ENCODE data around the gene UNC80. TPM values are rescaled to one million over a fixed set of nuclear protein-coding genes. Genes with fewer than 3 reads are reported as not detected.

UNC80 gene
- total RNA-seq, 3 donors from 2014 or later (not counting 1 experiment from before 2014, with no cell fraction given), result not detected

- DNase-seq, result no peak
Observed at GRCh38 chr2:209984291-209984690, 212.7 kb downstream of the UNC80 start.

GRCh38 chr2:209985874-209986273 lies 214.2 kb downstream of the UNC80 start:
- intact Hi-C loops (cut with micrococcal nuclease), result no loop called here
- Histone ChIP-seq H3K27me3 (ENCODE audit: control insufficient read depth, insufficient read depth, low read length) (no peaks in the 10 kb centered on the region), H3K27ac (ENCODE audit: low read length) (no peak overlapping the region), H3K36me3 (ENCODE audit: control insufficient read depth, insufficient read depth, low read length) (no peaks in the 10 kb centered on the region), H3K9me3 (ENCODE audit: control insufficient read depth, insufficient read depth, low read length) (no peaks in the 10 kb centered on the region), H3K4me3 (ENCODE audit: low read length) (no peak overlapping the region), H3K4me1 (ENCODE audit: control insufficient read depth, insufficient read depth, low read length) (no peaks in the 10 kb centered on the region)
- H3K9me3 Mint-ChIP-seq, result no peaks in the 10 kb centered on the region
- no peaks in the 10 kb centered on the region for H3K36me3 Mint-ChIP-seq
- no peaks in the 10 kb centered on the region for H3K4me1 Mint-ChIP-seq
- TF ChIP-seq CTCF (IDR thresholded peaks at IDR 0.05), result no peak
- H3K27me3 Mint-ChIP-seq (ENCODE audit: low read depth in 2 of 2), result peaks cover 0 to 8% of the 10 kb centered on the region in 2 donors
- H3K4me3 Mint-ChIP-seq, result no peak overlapping the region
- no peak for DNase-seq
- no peak overlapping the region for H3K27ac Mint-ChIP-seq
- 42% methylated on average over 1 of the region's 3 CpGs for WGBS (ENCODE audit: insufficient coverage)
- no peak for ATAC-seq

More at GRCh38 chr2:209984291-209984690, 212.7 kb downstream of the UNC80 start:
- Mint-ChIP-seq H3K36me3 (no peaks in the 10 kb centered on the region), H3K4me1 (no peaks in the 10 kb centered on the region), H3K9me3 (no peaks in the 10 kb centered on the region), H3K27ac (no peak overlapping the region), H3K27me3 (ENCODE audit: low read depth in 2 of 2) (peaks cover 0 to 4% of the 10 kb centered on the region in 2 donors), H3K4me3 (no peak overlapping the region)
- H3K27ac ChIP-seq (ENCODE audit: low read length), result no peak overlapping the region
- no peaks in the 10 kb centered on the region for H3K36me3 ChIP-seq (ENCODE audit: control insufficient read depth, insufficient read depth, low read length)
- H3K9me3 ChIP-seq (ENCODE audit: control insufficient read depth, insufficient read depth, low read length), result no peaks in the 10 kb centered on the region
- H3K27me3 ChIP-seq (ENCODE audit: control insufficient read depth, insufficient read depth, low read length), result no peaks in the 10 kb centered on the region
- ATAC-seq, result no peak
- 78% methylated on average over 2 of the region's 2 CpGs for WGBS (ENCODE audit: insufficient coverage)
- intact Hi-C loops (cut with micrococcal nuclease), result no loop called here
- no peak for TF ChIP-seq CTCF (IDR thresholded peaks at IDR 0.05)
- no peak overlapping the region for H3K4me3 ChIP-seq (ENCODE audit: low read length)
- no peaks in the 10 kb centered on the region for H3K4me1 ChIP-seq (ENCODE audit: control insufficient read depth, insufficient read depth, low read length)

- no peak for TF ChIP-seq CTCF (IDR thresholded peaks at IDR 0.05)
- Histone ChIP-seq H3K4me3 (ENCODE audit: low read length) (no peak overlapping the region), H3K9me3 (ENCODE audit: control insufficient read depth, insufficient read depth, low read length) (no peaks in the 10 kb centered on the region), H3K27ac (ENCODE audit: low read length) (no peak overlapping the region), H3K36me3 (ENCODE audit: control insufficient read depth, insufficient read depth, low read length) (no peaks in the 10 kb centered on the region), H3K27me3 (ENCODE audit: control insufficient read depth, insufficient read depth, low read length) (no peaks in the 10 kb centered on the region), H3K4me1 (ENCODE audit: control insufficient read depth, insufficient read depth, low read length) (no peaks in the 10 kb centered on the region)
- WGBS (ENCODE audit: insufficient coverage), result 89% methylated on average over 2 of the region's 2 CpGs
- intact Hi-C loops (cut with micrococcal nuclease), result no loop called here
- H3K4me3 Mint-ChIP-seq, result no peak overlapping the region
- DNase-seq, result no peak
- peaks cover 0 to 8% of the 10 kb centered on the region in 2 donors for H3K27me3 Mint-ChIP-seq (ENCODE audit: low read depth in 2 of 2)
- no peaks in the 10 kb centered on the region for H3K9me3 Mint-ChIP-seq
- ATAC-seq, result no peak
- H3K4me1 Mint-ChIP-seq, result no peaks in the 10 kb centered on the region
- no peaks in the 10 kb centered on the region for H3K36me3 Mint-ChIP-seq
- H3K27ac Mint-ChIP-seq, result no peak overlapping the region
Observed at GRCh38 chr2:209986415-209986814, 214.8 kb downstream of the UNC80 start.

- no peak for TF ChIP-seq CTCF (IDR thresholded peaks at IDR 0.05)
- Mint-ChIP-seq H3K36me3 (no peaks in the 10 kb centered on the region), H3K27me3 (ENCODE audit: low read depth in 2 of 2) (peaks cover 0 to 8% of the 10 kb centered on the region in 2 donors), H3K4me1 (no peaks in the 10 kb centered on the region), H3K4me3 (no peak overlapping the region), H3K9me3 (no peaks in the 10 kb centered on the region), H3K27ac (no peak overlapping the region)
- 26% methylated on average over 4 of the region's 4 CpGs for WGBS (ENCODE audit: insufficient coverage)
- Histone ChIP-seq H3K4me3 (ENCODE audit: low read length) (no peak overlapping the region), H3K36me3 (ENCODE audit: control insufficient read depth, insufficient read depth, low read length) (no peaks in the 10 kb centered on the region), H3K27ac (ENCODE audit: low read length) (no peak overlapping the region), H3K27me3 (ENCODE audit: control insufficient read depth, insufficient read depth, low read length) (no peaks in the 10 kb centered on the region), H3K9me3 (ENCODE audit: control insufficient read depth, insufficient read depth, low read length) (no peaks in the 10 kb centered on the region), H3K4me1 (ENCODE audit: control insufficient read depth, insufficient read depth, low read length) (no peaks in the 10 kb centered on the region)
- intact Hi-C loops (cut with micrococcal nuclease), result no loop called here
- DNase-seq (no peak), ATAC-seq (peak in 1 of 3 donors; percentile 74)
Observed at GRCh38 chr2:209988010-209988409, 216.4 kb downstream of the UNC80 start.

Data from natural killer cell (primary cell).